ENCODE measurements around the gene RHOA. TPM values are rescaled to one million over a fixed set of nuclear protein-coding genes. Genes with fewer than 3 reads are reported as not detected.
A peak's percentile ranks its signal among the peaks of the same experiment; 100 is the strongest.

Gene RHOA
- total and polyA plus RNA-seq, 8 donors = 107 to 461 (median 357) TPM

DNA sequence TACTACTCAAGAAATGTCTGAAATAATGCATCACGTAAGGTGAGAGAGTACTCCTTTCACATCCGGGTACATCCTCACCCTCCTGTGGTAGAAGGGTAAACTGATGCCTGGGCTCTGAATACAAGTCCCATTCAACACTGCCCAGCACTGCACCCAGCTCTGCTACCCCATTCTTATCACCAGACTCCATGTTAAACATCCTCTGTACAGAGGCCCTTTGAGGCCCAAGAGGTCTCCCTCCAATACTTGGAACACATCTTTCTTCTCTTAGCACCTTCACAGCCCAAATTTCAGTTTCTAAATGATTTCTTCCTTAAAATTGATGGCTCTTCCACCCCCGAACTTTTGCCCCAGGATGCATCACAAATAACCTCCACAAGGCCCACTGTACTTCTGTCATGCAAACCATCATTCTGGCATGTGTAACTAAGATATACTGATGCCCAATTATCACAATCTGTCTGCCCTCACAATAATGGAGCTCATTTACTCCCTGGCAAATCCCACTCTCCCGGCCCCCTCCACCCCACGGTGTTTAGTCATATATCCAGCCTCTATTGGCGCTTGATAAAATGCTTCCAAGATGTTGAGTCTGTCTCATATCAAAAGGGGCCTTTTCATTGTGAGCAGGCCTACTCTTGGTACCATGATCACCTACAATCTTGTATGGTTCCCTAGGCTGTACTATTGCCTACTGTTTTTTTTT, 41.0 kb downstream of the RHOA start:
- no peak overlapping the region for H3K4me3 ChIP-seq
- DNase-seq = no peak
- no peaks in the 10 kb centered on the region for H3K27me3 ChIP-seq
- no peaks in the 10 kb centered on the region for H3K9me3 ChIP-seq
- peaks cover 0 to 23% (median 7%) of the 10 kb centered on the region in 4 donors for H3K4me1 ChIP-seq
- no peak overlapping the region for H3K27ac ChIP-seq
- TF ChIP-seq EP300 (IDR thresholded peaks at IDR 0.05) (no peak), POLR2AphosphoS5 (IDR thresholded peaks at IDR 0.05) (no peak)
- TF ChIP-seq, protein P1, sequence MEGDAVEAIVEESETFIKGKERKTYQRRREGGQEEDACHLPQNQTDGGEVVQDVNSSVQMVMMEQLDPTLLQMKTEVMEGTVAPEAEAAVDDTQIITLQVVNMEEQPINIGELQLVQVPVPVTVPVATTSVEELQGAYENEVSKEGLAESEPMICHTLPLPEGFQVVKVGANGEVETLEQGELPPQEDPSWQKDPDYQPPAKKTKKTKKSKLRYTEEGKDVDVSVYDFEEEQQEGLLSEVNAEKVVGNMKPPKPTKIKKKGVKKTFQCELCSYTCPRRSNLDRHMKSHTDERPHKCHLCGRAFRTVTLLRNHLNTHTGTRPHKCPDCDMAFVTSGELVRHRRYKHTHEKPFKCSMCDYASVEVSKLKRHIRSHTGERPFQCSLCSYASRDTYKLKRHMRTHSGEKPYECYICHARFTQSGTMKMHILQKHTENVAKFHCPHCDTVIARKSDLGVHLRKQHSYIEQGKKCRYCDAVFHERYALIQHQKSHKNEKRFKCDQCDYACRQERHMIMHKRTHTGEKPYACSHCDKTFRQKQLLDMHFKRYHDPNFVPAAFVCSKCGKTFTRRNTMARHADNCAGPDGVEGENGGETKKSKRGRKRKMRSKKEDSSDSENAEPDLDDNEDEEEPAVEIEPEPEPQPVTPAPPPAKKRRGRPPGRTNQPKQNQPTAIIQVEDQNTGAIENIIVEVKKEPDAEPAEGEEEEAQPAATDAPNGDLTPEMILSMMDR (IDR thresholded peaks at IDR 0.05) = no peak
- WGBS, 5 donors = 88 to 90% (median 90%) methylated on average over 6 of the region's 6 CpGs
- H3K36me3 ChIP-seq = peaks cover 70 to 98% (median 96%) of the 10 kb centered on the region in 4 donors
- intact Hi-C loops (cut with DNase I; ENCODE audit: low total_unique reads) = no loop called here

DNA sequence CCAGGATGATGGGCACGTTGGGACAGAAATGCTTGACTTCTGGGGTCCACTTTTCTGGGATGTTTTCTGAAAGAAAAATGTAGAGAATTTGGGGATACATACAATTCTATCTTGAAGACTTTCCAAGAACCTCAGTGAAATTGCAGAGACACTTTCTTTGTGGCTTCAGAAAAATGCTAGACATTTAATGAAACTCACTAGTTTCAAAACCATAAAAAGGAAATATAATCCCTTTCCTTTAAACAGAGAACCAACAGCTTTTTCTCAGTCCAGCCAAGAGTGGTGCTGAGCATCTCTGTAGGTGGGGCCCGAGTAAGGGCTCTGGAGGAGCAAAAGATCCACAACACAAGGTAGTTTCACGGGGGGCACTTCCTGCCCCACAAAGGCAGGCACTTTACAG, 49.2 kb downstream of the RHOA start:
- peaks cover 66 to 87% (median 85%) of the 10 kb centered on the region in 4 donors for H3K36me3 ChIP-seq
- H3K27ac ChIP-seq = no peak overlapping the region
- TF ChIP-seq POLR2A (IDR thresholded peaks at IDR 0.05) (no peak), EP300 (IDR thresholded peaks at IDR 0.05) (no peak), POLR2AphosphoS5 (IDR thresholded peaks at IDR 0.05) (no peak)
- TF ChIP-seq, protein P1 (IDR thresholded peaks at IDR 0.05) = no peak
- DNase-seq = no peak
- no peak overlapping the region for H3K4me3 ChIP-seq
- peaks cover 10 to 26% (median 18%) of the 10 kb centered on the region in 4 donors for H3K4me1 ChIP-seq
- H3K9me3 ChIP-seq = no peaks in the 10 kb centered on the region
- intact Hi-C loops (cut with DNase I; ENCODE audit: low total_unique reads) = no loop called here
- no peaks in the 10 kb centered on the region for H3K27me3 ChIP-seq
- 73 to 86% (median 79%) methylated on average over 3 of the region's 3 CpGs for WGBS, 5 donors

DNA sequence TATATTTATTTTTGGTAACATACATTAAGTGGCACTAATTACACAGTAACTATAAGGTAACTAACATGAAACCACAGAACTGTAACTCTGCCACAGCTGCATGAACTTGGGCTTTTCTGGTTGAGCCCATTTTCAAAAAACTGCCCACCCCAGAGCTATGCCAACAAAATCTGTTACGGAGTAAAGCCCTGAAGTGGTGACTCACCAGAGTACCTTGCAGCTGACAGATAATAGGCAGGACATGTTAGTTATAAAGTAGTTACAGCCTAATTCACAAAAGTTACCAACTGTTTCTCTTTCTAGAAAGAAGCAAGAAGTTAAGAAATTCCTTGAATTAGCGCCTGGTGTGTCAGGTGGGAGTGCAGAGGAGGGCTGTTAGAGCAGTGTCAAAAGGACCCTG, 52.2 kb downstream of the RHOA start:
- TF ChIP-seq EP300 (IDR thresholded peaks at IDR 0.05) (no peak), POLR2A (IDR thresholded peaks at IDR 0.05) (no peak), POLR2AphosphoS5 (IDR thresholded peaks at IDR 0.05) (no peak)
- TF ChIP-seq, protein P1 (IDR thresholded peaks at IDR 0.05) = no peak
- Histone ChIP-seq H3K4me1 (peaks cover 20 to 50% (median 42%) of the 10 kb centered on the region in 4 donors), H3K9me3 (no peaks in the 10 kb centered on the region), H3K36me3 (peaks cover 49 to 74% (median 72%) of the 10 kb centered on the region in 4 donors), H3K4me3 (no peak overlapping the region), H3K27me3 (no peaks in the 10 kb centered on the region), H3K27ac (peak overlapping the region in 3 of 5 donors; percentile 89 to 98 (median 93))
- intact Hi-C loops (cut with DNase I; ENCODE audit: low total_unique reads) = loop anchor here (10.0 kb wide), 1 partner anchor 85 kb away; no protein-coding TSS in a partner anchor
- no peak for DNase-seq
- 72 to 90% (median 80%) methylated on average over 2 of the region's 2 CpGs for WGBS, 5 donors

DNA sequence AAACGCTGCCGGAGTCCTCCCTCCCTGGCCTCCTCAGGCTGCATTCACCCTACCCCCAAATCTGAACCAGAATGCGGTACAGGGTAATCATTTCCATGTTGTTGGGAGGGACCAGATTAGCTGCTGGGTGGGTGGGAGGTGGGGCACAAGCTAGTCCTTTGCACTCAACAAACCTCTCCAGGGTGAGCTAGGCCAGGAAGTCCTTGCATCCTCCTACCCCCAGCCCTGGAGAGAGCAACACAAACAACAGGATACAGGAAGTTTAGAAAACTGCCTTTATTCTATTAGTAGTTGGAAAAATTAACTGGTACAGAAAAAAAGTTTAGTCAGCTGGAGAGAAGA, 52.9 kb downstream of the RHOA start:
- peaks cover 42 to 67% (median 64%) of the 10 kb centered on the region in 4 donors for H3K36me3 ChIP-seq
- TF ChIP-seq POLR2AphosphoS5 (IDR thresholded peaks at IDR 0.05) (no peak), EP300 (IDR thresholded peaks at IDR 0.05) (no peak), POLR2A (IDR thresholded peaks at IDR 0.05) (no peak)
- TF ChIP-seq, protein P1 (IDR thresholded peaks at IDR 0.05) = no peak
- H3K9me3 ChIP-seq = no peaks in the 10 kb centered on the region
- intact Hi-C loops (cut with DNase I; ENCODE audit: low total_unique reads) = loop anchor here (10.0 kb wide), 1 partner anchor 86 kb away; no protein-coding TSS in a partner anchor
- peaks cover 20 to 50% (median 42%) of the 10 kb centered on the region in 4 donors for H3K4me1 ChIP-seq
- H3K27me3 ChIP-seq = no peaks in the 10 kb centered on the region
- H3K4me3 ChIP-seq = peak overlapping the region; percentile 66 to 81 (median 73)
- no peak for DNase-seq
- peak overlapping the region; percentile 88 to 98 (median 89) for H3K27ac ChIP-seq
- 19 to 28% (median 24%) methylated on average over 3 of the region's 3 CpGs for WGBS, 5 donors
